ENCODE results near the gene GALNT10. TPM values are rescaled to one million over a fixed set of nuclear protein-coding genes. Genes with fewer than 3 reads are reported as not detected.

Gene GALNT10
- total RNA-seq, 1 experiment from 2014 or later: 27.8 TPM

DNA sequence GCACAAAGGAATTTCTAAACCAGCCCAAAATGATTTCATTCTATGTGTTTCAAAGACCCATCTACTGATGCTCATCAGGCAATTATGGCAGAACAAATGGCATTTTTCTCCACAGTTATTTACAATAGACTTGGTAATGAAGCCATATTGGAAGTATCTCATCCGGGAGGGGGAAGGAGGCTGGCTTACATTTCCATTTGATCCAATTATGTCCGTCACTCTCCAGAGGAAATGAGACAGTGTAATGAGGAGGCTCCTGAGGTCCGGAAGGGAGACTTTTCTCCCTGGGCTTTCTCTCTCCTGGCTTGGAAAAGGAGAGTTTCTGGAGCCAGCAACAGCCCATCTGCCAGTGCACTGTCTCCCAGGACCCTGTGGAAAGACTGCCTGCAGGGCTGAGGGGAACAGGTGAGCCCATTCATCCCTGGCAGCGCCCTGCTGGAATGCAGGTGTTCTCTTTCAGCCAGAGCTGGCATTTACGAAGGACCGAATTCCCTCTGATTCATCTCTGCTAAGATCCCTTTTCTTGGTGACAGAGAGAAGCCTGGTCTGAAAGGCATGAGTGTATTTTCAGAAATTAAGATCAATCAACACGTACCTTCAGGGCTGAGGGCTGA is 200.3 kb downstream of the GALNT10 start (continued):
- TF ChIP-seq, protein P1, sequence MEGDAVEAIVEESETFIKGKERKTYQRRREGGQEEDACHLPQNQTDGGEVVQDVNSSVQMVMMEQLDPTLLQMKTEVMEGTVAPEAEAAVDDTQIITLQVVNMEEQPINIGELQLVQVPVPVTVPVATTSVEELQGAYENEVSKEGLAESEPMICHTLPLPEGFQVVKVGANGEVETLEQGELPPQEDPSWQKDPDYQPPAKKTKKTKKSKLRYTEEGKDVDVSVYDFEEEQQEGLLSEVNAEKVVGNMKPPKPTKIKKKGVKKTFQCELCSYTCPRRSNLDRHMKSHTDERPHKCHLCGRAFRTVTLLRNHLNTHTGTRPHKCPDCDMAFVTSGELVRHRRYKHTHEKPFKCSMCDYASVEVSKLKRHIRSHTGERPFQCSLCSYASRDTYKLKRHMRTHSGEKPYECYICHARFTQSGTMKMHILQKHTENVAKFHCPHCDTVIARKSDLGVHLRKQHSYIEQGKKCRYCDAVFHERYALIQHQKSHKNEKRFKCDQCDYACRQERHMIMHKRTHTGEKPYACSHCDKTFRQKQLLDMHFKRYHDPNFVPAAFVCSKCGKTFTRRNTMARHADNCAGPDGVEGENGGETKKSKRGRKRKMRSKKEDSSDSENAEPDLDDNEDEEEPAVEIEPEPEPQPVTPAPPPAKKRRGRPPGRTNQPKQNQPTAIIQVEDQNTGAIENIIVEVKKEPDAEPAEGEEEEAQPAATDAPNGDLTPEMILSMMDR (IDR thresholded peaks at IDR 0.05 in 2 of 3, conservative IDR thresholded peaks at IDR 0.05 in 1 of 3; ENCODE audit: borderline replicate concordance in 1 of 3, insufficient read depth in 1 of 3, low read depth in 2 of 3, low read length in 2 of 3): no peak
- no peak for TF ChIP-seq YY1 (IDR thresholded peaks at IDR 0.05; ENCODE audit: extremely low read depth, insufficient replicate concordance, low read depth, low read length)

GRCh38 chr5:154391788-154392187 is 201.3 kb downstream of the GALNT10 start:
- Histone ChIP-seq H3K27me3 (ENCODE audit: insufficient read depth, low read length) (no peaks in the 10 kb centered on the region), H2AFZ (ENCODE audit: low read depth, low read length, poor library complexity, severe bottlenecking) (no peak overlapping the region), H3K9me2 (ENCODE audit: insufficient read depth) (no peaks in the 10 kb centered on the region), H3K79me2 (ENCODE audit: insufficient read depth, low read length) (no peaks in the 10 kb centered on the region), H4K20me1 (ENCODE audit: insufficient read depth) (no peaks in the 10 kb centered on the region), H3K9me3 (ENCODE audit: control insufficient read depth in 1 of 2, insufficient read depth in 1 of 2, low read depth in 1 of 2, low read length in 2 of 2) (no peaks in the 10 kb centered on the region), H3K9ac (ENCODE audit: low read length) (no peak overlapping the region), H3K36me3 (ENCODE audit: control insufficient read depth in 1 of 2, insufficient read depth in 2 of 2, low read length in 2 of 2) (no peaks in the 10 kb centered on the region), H3K4me3 (replicated peaks in 1 of 2; ENCODE audit: low read depth in 1 of 2, low read length in 2 of 2) (no peak overlapping the region), H3K4me2 (ENCODE audit: low read length) (no peak overlapping the region), H3K27ac (ENCODE audit: low read depth, low read length) (no peak overlapping the region), H3K4me1 (ENCODE audit: control insufficient read depth in 1 of 2, insufficient read depth in 2 of 2, low read length in 2 of 2) (peaks cover 10 to 30% of the 10 kb centered on the region in 2 experiments; a peak in 3 of 4 replicates)
- TF ChIP-seq, protein P2, sequence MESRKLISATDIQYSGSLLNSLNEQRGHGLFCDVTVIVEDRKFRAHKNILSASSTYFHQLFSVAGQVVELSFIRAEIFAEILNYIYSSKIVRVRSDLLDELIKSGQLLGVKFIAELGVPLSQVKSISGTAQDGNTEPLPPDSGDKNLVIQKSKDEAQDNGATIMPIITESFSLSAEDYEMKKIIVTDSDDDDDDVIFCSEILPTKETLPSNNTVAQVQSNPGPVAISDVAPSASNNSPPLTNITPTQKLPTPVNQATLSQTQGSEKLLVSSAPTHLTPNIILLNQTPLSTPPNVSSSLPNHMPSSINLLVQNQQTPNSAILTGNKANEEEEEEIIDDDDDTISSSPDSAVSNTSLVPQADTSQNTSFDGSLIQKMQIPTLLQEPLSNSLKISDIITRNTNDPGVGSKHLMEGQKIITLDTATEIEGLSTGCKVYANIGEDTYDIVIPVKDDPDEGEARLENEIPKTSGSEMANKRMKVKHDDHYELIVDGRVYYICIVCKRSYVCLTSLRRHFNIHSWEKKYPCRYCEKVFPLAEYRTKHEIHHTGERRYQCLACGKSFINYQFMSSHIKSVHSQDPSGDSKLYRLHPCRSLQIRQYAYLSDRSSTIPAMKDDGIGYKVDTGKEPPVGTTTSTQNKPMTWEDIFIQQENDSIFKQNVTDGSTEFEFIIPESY (IDR thresholded peaks at IDR 0.05; ENCODE audit: extremely low read depth, insufficient replicate concordance, low read length): no peak
- no peak for TF ChIP-seq ZNF274 (IDR thresholded peaks at IDR 0.05; ENCODE audit: low read depth, low read length)
- no peak for TF ChIP-seq JUND (IDR thresholded peaks at IDR 0.05)
- no peak for TF ChIP-seq REST (IDR thresholded peaks at IDR 0.05; ENCODE audit: low read depth)
- no peak for TF ChIP-seq YY1 (IDR thresholded peaks at IDR 0.05; ENCODE audit: extremely low read depth, insufficient replicate concordance, low read depth, low read length)
- no peak for DNase-seq (ENCODE audit: low read depth, low spot score)
- ChIA-PET CTCF (no interaction called here), POLR2A (no interaction called here), RAD21 (ENCODE audit: low non-redundant PET in 1 of 2, low total read pairs in 2 of 2, uncharacterized antibody in 2 of 2, unreplicated experiment in 2 of 2) (no interaction called here)
- no TSS peak for BruUV-seq (replicated peaks)
- intact Hi-C loops (cut with micrococcal nuclease): no loop called here
- ATAC-seq: no peak

All from HCT116 (cell line).